ENCODE results near the gene TBPL2.

Gene TBPL2

DNA sequence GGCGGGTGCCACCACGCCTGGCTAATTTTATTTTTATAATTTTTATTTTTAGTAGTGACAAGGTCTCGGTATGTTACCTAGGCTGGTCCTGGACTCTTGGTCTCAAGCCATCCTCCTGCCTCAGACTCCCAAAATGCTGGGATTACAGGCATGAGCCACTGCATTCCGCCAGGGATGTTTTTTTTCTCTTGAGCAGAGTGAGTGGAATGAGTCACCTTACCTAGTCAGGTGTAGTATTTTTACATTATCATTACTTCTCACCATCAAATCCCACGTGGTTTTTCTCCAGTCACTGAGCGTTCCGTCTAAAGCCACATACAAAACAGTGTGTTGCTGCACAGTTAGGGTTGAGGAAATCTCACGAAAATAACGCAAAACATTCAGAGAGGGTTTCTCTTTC lies 870 bp upstream of the TBPL2 start:
- TF ChIP-seq ZNF10 (tag by site-specific recombination; IDR thresholded peaks at IDR 0.05) (no peak), ZNF248 (tag by site-specific recombination; IDR thresholded peaks at IDR 0.05) (no peak), ZNF23 (tag by site-specific recombination; IDR thresholded peaks at IDR 0.05; ENCODE audit: borderline replicate concordance) (no peak), ZBTB8A (tag by site-specific recombination; IDR thresholded peaks at IDR 0.05) (no peak), ZFP41 (tag by site-specific recombination; IDR thresholded peaks at IDR 0.05; ENCODE audit: borderline replicate concordance) (no peak), MYNN (tag by site-specific recombination; IDR thresholded peaks at IDR 0.05; ENCODE audit: borderline replicate concordance) (no peak), ZFHX2 (tag by site-specific recombination; conservative IDR thresholded peaks at IDR 0.05) (no peak), ZNF24 (tag by site-specific recombination; IDR thresholded peaks at IDR 0.05) (no peak), ZNF701 (tag by site-specific recombination; IDR thresholded peaks at IDR 0.05) (no peak), ZNF404 (tag by site-specific recombination; IDR thresholded peaks at IDR 0.05) (no peak)
- TF ChIP-seq, protein P1, sequence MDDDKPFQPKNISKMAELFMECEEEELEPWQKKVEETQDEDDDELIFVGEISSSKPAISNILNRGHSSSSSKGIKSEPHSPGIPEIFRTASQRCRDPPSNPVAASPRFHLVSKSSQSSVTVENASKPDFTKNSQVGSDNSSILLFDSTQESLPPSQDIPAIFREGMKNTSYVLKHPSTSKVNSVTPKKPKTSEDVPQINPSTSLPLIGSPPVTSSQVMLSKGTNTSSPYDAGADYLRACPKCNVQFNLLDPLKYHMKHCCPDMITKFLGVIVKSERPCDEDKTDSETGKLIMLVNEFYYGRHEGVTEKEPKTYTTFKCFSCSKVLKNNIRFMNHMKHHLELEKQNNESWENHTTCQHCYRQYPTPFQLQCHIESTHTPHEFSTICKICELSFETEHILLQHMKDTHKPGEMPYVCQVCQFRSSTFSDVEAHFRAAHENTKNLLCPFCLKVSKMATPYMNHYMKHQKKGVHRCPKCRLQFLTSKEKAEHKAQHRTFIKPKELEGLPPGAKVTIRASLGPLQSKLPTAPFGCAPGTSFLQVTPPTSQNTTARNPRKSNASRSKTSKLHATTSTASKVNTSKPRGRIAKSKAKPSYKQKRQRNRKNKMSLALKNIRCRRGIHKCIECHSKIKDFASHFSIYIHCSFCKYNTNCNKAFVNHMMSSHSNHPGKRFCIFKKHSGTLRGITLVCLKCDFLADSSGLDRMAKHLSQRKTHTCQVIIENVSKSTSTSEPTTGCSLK (tag by site-specific recombination; IDR thresholded peaks at IDR 0.05) = no peak
- TF ChIP-seq, protein P2, sequence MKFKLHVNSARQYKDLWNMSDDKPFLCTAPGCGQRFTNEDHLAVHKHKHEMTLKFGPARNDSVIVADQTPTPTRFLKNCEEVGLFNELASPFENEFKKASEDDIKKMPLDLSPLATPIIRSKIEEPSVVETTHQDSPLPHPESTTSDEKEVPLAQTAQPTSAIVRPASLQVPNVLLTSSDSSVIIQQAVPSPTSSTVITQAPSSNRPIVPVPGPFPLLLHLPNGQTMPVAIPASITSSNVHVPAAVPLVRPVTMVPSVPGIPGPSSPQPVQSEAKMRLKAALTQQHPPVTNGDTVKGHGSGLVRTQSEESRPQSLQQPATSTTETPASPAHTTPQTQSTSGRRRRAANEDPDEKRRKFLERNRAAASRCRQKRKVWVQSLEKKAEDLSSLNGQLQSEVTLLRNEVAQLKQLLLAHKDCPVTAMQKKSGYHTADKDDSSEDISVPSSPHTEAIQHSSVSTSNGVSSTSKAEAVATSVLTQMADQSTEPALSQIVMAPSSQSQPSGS (tag by site-specific recombination; IDR thresholded peaks at IDR 0.05; ENCODE audit: low read depth) = no peak
- TF ChIP-seq, protein P3, sequence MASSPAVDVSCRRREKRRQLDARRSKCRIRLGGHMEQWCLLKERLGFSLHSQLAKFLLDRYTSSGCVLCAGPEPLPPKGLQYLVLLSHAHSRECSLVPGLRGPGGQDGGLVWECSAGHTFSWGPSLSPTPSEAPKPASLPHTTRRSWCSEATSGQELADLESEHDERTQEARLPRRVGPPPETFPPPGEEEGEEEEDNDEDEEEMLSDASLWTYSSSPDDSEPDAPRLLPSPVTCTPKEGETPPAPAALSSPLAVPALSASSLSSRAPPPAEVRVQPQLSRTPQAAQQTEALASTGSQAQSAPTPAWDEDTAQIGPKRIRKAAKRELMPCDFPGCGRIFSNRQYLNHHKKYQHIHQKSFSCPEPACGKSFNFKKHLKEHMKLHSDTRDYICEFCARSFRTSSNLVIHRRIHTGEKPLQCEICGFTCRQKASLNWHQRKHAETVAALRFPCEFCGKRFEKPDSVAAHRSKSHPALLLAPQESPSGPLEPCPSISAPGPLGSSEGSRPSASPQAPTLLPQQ (tag by site-specific recombination; IDR thresholded peaks at IDR 0.05) = no peak
- TF ChIP-seq, protein P4, sequence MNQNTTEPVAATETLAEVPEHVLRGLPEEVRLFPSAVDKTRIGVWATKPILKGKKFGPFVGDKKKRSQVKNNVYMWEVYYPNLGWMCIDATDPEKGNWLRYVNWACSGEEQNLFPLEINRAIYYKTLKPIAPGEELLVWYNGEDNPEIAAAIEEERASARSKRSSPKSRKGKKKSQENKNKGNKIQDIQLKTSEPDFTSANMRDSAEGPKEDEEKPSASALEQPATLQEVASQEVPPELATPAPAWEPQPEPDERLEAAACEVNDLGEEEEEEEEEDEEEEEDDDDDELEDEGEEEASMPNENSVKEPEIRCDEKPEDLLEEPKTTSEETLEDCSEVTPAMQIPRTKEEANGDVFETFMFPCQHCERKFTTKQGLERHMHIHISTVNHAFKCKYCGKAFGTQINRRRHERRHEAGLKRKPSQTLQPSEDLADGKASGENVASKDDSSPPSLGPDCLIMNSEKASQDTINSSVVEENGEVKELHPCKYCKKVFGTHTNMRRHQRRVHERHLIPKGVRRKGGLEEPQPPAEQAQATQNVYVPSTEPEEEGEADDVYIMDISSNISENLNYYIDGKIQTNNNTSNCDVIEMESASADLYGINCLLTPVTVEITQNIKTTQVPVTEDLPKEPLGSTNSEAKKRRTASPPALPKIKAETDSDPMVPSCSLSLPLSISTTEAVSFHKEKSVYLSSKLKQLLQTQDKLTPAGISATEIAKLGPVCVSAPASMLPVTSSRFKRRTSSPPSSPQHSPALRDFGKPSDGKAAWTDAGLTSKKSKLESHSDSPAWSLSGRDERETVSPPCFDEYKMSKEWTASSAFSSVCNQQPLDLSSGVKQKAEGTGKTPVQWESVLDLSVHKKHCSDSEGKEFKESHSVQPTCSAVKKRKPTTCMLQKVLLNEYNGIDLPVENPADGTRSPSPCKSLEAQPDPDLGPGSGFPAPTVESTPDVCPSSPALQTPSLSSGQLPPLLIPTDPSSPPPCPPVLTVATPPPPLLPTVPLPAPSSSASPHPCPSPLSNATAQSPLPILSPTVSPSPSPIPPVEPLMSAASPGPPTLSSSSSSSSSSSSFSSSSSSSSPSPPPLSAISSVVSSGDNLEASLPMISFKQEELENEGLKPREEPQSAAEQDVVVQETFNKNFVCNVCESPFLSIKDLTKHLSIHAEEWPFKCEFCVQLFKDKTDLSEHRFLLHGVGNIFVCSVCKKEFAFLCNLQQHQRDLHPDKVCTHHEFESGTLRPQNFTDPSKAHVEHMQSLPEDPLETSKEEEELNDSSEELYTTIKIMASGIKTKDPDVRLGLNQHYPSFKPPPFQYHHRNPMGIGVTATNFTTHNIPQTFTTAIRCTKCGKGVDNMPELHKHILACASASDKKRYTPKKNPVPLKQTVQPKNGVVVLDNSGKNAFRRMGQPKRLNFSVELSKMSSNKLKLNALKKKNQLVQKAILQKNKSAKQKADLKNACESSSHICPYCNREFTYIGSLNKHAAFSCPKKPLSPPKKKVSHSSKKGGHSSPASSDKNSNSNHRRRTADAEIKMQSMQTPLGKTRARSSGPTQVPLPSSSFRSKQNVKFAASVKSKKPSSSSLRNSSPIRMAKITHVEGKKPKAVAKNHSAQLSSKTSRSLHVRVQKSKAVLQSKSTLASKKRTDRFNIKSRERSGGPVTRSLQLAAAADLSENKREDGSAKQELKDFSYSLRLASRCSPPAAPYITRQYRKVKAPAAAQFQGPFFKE (tag by site-specific recombination; IDR thresholded peaks at IDR 0.05; ENCODE audit: borderline replicate concordance) = no peak
- TF ChIP-seq, protein P5, sequence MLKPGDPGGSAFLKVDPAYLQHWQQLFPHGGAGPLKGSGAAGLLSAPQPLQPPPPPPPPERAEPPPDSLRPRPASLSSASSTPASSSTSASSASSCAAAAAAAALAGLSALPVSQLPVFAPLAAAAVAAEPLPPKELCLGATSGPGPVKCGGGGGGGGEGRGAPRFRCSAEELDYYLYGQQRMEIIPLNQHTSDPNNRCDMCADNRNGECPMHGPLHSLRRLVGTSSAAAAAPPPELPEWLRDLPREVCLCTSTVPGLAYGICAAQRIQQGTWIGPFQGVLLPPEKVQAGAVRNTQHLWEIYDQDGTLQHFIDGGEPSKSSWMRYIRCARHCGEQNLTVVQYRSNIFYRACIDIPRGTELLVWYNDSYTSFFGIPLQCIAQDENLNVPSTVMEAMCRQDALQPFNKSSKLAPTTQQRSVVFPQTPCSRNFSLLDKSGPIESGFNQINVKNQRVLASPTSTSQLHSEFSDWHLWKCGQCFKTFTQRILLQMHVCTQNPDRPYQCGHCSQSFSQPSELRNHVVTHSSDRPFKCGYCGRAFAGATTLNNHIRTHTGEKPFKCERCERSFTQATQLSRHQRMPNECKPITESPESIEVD (tag by site-specific recombination; IDR thresholded peaks at IDR 0.05) = no peak
- TF ChIP-seq, protein P6, sequence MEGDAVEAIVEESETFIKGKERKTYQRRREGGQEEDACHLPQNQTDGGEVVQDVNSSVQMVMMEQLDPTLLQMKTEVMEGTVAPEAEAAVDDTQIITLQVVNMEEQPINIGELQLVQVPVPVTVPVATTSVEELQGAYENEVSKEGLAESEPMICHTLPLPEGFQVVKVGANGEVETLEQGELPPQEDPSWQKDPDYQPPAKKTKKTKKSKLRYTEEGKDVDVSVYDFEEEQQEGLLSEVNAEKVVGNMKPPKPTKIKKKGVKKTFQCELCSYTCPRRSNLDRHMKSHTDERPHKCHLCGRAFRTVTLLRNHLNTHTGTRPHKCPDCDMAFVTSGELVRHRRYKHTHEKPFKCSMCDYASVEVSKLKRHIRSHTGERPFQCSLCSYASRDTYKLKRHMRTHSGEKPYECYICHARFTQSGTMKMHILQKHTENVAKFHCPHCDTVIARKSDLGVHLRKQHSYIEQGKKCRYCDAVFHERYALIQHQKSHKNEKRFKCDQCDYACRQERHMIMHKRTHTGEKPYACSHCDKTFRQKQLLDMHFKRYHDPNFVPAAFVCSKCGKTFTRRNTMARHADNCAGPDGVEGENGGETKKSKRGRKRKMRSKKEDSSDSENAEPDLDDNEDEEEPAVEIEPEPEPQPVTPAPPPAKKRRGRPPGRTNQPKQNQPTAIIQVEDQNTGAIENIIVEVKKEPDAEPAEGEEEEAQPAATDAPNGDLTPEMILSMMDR (tag by site-specific recombination; IDR thresholded peaks at IDR 0.05) = no peak
- Histone ChIP-seq H3K4me1 (ENCODE audit: control insufficient read depth, insufficient read depth, low read length) (0 out of 2 replicates have a peak, but pooled peaks cover 1% of the 10 kb centered on the region), H3K36me3 (ENCODE audit: control insufficient read depth in 2 of 2, insufficient read depth in 1 of 2, low read length in 2 of 2) (no peaks in the 10 kb centered on the region), H3K27ac (ENCODE audit: extremely low read depth, low read depth, low read length) (no peak overlapping the region), H3K4me3 (ENCODE audit: low read depth, low read length) (no peak overlapping the region), H3K9me3 (ENCODE audit: control insufficient read depth, insufficient read depth, low read depth, low read length) (no peaks in the 10 kb centered on the region)
- CTCF ChIA-PET = interaction anchor here (0.6 kb wide), 1 partner anchor 153 kb away, joined by 3 read pairs; no protein-coding TSS in a partner anchor
- POLR2A ChIA-PET = no interaction called here
